ENCODE measurements around the gene GALNT18. TPM values are rescaled to one million over a fixed set of nuclear protein-coding genes. Genes with fewer than 3 reads are reported as not detected.
A peak's percentile ranks its signal among the peaks of the same experiment; 100 is the strongest.

GALNT18 gene
- total RNA-seq, 1 donor: 4.7 TPM

DNA sequence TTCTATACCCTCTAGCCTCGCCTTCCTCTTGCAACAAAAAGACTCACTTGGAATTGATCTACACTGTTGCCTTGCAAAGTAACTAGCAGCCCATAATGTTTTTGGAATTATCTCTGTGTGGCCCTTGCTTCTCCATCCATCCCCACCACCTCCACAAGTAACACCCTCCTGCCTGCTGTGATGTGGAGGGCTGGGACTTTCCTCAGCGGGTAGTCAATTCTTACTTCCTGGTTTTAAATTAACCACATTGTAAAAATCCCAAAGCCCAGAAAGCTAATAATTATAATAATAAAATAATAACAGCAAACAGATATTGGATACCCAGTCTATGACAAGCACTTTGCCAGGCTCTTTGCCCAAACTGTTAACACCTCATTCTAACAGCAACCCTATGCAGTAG, 40.8 kb upstream of the GALNT18 start:
- no peak overlapping the region for H3K4me2 ChIP-seq (ENCODE audit: insufficient read depth, low read length)
- no peak overlapping the region for H3K27ac ChIP-seq (ENCODE audit: low read depth, low read length)
- no peak for DNase-seq (ENCODE audit: insufficient read length, low spot score, missing footprints)
- no peaks in the 10 kb centered on the region for H3K79me2 ChIP-seq (ENCODE audit: insufficient read depth, low read length)
- no peaks in the 10 kb centered on the region for H4K20me1 ChIP-seq (ENCODE audit: insufficient read depth, low read length)
- H3K27me3 ChIP-seq (ENCODE audit: insufficient read depth, low read length): peaks cover 47% of the 10 kb centered on the region
- TF ChIP-seq CTCF (IDR thresholded peaks at IDR 0.05; ENCODE audit: extremely low read depth, low read depth, low read length): no peak
- H3K4me1 ChIP-seq (ENCODE audit: insufficient read depth, low read length): no peaks in the 10 kb centered on the region
- no peak overlapping the region for H2AFZ ChIP-seq (ENCODE audit: low read length)
- H3K4me3 ChIP-seq (ENCODE audit: insufficient read depth, low read length): no peak overlapping the region
- no peaks in the 10 kb centered on the region for H3K36me3 ChIP-seq (ENCODE audit: insufficient read depth, low read length)
- peaks cover 3% of the 10 kb centered on the region for H3K9me3 ChIP-seq (ENCODE audit: low read depth, low read length)

GRCh38 chr11:11661326-11662040, 39.7 kb upstream of the GALNT18 start:
- Histone ChIP-seq H3K9me3 (ENCODE audit: low read depth, low read length) (no peaks in the 10 kb centered on the region), H3K4me1 (ENCODE audit: insufficient read depth, low read length) (no peaks in the 10 kb centered on the region), H3K4me2 (ENCODE audit: insufficient read depth, low read length) (no peak overlapping the region), H4K20me1 (ENCODE audit: insufficient read depth, low read length) (no peaks in the 10 kb centered on the region), H3K27ac (ENCODE audit: low read depth, low read length) (no peak overlapping the region), H3K4me3 (ENCODE audit: insufficient read depth, low read length) (no peak overlapping the region), H3K36me3 (ENCODE audit: insufficient read depth, low read length) (no peaks in the 10 kb centered on the region), H2AFZ (ENCODE audit: low read length) (no peak overlapping the region), H3K27me3 (ENCODE audit: insufficient read depth, low read length) (peaks cover 40% of the 10 kb centered on the region), H3K79me2 (ENCODE audit: insufficient read depth, low read length) (no peaks in the 10 kb centered on the region)
- no peak for TF ChIP-seq CTCF (IDR thresholded peaks at IDR 0.05; ENCODE audit: extremely low read depth, low read depth, low read length)
- no peak for DNase-seq (ENCODE audit: insufficient read length, low spot score, missing footprints)

GRCh38 chr11:11660363-11660740, 38.5 kb upstream of the GALNT18 start:
- TF ChIP-seq CTCF (IDR thresholded peaks at IDR 0.05; ENCODE audit: extremely low read depth, low read depth, low read length): no peak
- no peak for DNase-seq (ENCODE audit: insufficient read length, low spot score, missing footprints)
- Histone ChIP-seq H2AFZ (ENCODE audit: low read length) (no peak overlapping the region), H3K27ac (ENCODE audit: low read depth, low read length) (no peak overlapping the region), H3K9me3 (ENCODE audit: low read depth, low read length) (no peaks in the 10 kb centered on the region), H4K20me1 (ENCODE audit: insufficient read depth, low read length) (no peaks in the 10 kb centered on the region), H3K79me2 (ENCODE audit: insufficient read depth, low read length) (no peaks in the 10 kb centered on the region), H3K27me3 (ENCODE audit: insufficient read depth, low read length) (peaks cover 44% of the 10 kb centered on the region), H3K4me2 (ENCODE audit: insufficient read depth, low read length) (no peak overlapping the region), H3K4me3 (ENCODE audit: insufficient read depth, low read length) (no peak overlapping the region), H3K4me1 (ENCODE audit: insufficient read depth, low read length) (no peaks in the 10 kb centered on the region), H3K36me3 (ENCODE audit: insufficient read depth, low read length) (no peaks in the 10 kb centered on the region)

DNA sequence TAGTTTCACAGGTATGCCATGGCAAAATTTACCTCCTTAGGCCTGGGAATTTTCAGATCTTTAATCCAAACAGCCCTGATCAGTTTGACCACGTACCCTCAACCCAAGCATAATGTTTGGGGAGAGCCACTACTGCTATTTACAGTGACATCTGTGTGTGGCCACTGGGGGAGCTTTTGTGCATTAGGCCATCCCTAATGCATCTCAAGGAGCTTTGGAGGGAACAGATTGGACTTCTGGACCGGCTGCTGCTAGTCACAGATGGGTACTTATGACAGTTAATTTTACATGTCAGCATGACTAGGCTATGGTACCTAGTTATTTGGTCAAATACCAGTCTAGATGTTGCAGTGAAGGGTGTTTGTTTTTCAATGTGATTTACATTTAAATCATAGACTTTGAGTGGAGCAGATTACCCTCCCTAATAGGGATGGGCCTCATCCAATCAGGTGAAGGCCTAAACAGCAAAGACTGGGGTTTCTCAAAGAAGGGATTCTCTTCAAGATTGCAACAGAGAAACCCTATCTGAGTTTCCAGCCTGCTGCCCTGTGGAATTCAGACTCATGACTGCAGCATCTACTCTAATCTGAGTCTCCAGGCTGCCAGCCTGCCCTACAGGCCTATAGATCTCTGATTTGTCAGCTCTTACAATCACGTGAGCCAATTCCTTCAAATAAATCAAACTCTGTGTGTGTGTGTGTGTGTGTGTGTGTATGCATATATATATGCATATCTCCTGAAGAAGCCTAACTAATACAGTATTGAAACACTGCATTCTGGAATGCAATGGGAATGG, 38.0 kb upstream of the GALNT18 start:
- TF ChIP-seq CTCF (IDR thresholded peaks at IDR 0.05; ENCODE audit: extremely low read depth, low read depth, low read length): peak; percentile 30
- H3K27me3 ChIP-seq (ENCODE audit: insufficient read depth, low read length): peaks cover 39% of the 10 kb centered on the region
- H2AFZ ChIP-seq (ENCODE audit: low read length): no peak overlapping the region
- H3K4me3 ChIP-seq (ENCODE audit: insufficient read depth, low read length): no peak overlapping the region
- H3K79me2 ChIP-seq (ENCODE audit: insufficient read depth, low read length): no peaks in the 10 kb centered on the region
- no peaks in the 10 kb centered on the region for H3K4me1 ChIP-seq (ENCODE audit: insufficient read depth, low read length)
- H4K20me1 ChIP-seq (ENCODE audit: insufficient read depth, low read length): no peaks in the 10 kb centered on the region
- no peak overlapping the region for H3K4me2 ChIP-seq (ENCODE audit: insufficient read depth, low read length)
- no peak for DNase-seq (ENCODE audit: insufficient read length, low spot score, missing footprints)
- no peaks in the 10 kb centered on the region for H3K36me3 ChIP-seq (ENCODE audit: insufficient read depth, low read length)
- H3K27ac ChIP-seq (ENCODE audit: low read depth, low read length): no peak overlapping the region
- no peaks in the 10 kb centered on the region for H3K9me3 ChIP-seq (ENCODE audit: low read depth, low read length)

All from osteoblast (primary cell).